ENCODE data around the gene NEK7. TPM values are rescaled to one million over a fixed set of nuclear protein-coding genes. Genes with fewer than 3 reads are reported as not detected.

NEK7 gene
- total RNA-seq, 2 experiments from 2014 or later, result 49.1 to 49.3 TPM

- Mint-ChIP-seq H3K4me3 (no peak overlapping the region), H3K36me3 (ENCODE audit: low read depth) (peaks cover 7% of the 10 kb centered on the region), H3K27ac (no peak overlapping the region), H3K9me3 (no peaks in the 10 kb centered on the region), H3K4me1 (no peaks in the 10 kb centered on the region), H3K27me3 (no peaks in the 10 kb centered on the region)
- no peak for DNase-seq
- ChIA-PET CTCF (no interaction called here), POLR2A (no interaction called here)
Measured at GRCh38 chr1:198273748-198274295, 117.0 kb downstream of the NEK7 start.

- POLR2A ChIA-PET, result no interaction called here
- Mint-ChIP-seq H3K36me3 (ENCODE audit: low read depth) (peaks cover 10% of the 10 kb centered on the region), H3K4me3 (no peak overlapping the region), H3K9me3 (no peaks in the 10 kb centered on the region), H3K27ac (no peak overlapping the region), H3K27me3 (no peaks in the 10 kb centered on the region), H3K4me1 (no peaks in the 10 kb centered on the region)
- CTCF ChIA-PET, result no interaction called here
- DNase-seq, result no peak
Measured at GRCh38 chr1:198275597-198275996, 118.8 kb downstream of the NEK7 start.

- Mint-ChIP-seq H3K27me3 (no peaks in the 10 kb centered on the region), H3K27ac (no peak overlapping the region), H3K4me3 (no peak overlapping the region), H3K4me1 (no peaks in the 10 kb centered on the region), H3K36me3 (ENCODE audit: low read depth) (peaks cover 5% of the 10 kb centered on the region), H3K9me3 (no peaks in the 10 kb centered on the region)
- POLR2A ChIA-PET, result no interaction called here
- CTCF ChIA-PET, result no interaction called here
- no peak for DNase-seq
Measured at GRCh38 chr1:198276241-198276640, 119.4 kb downstream of the NEK7 start.

- no peak for DNase-seq
- POLR2A ChIA-PET, result no interaction called here
- peaks cover 14% of the 10 kb centered on the region for H3K36me3 Mint-ChIP-seq (ENCODE audit: low read depth)
- peaks cover 12% of the 10 kb centered on the region for H3K4me1 Mint-ChIP-seq
- H3K27ac Mint-ChIP-seq, result no peak overlapping the region
- H3K4me3 Mint-ChIP-seq, result no peak overlapping the region
- H3K9me3 Mint-ChIP-seq, result no peaks in the 10 kb centered on the region
- CTCF ChIA-PET, result no interaction called here
- H3K27me3 Mint-ChIP-seq, result no peaks in the 10 kb centered on the region
Measured at GRCh38 chr1:198278943-198279342, 122.1 kb downstream of the NEK7 start.

- no peak for DNase-seq
- Mint-ChIP-seq H3K36me3 (ENCODE audit: low read depth) (peaks cover 15% of the 10 kb centered on the region), H3K4me3 (no peak overlapping the region), H3K9me3 (no peaks in the 10 kb centered on the region), H3K27me3 (no peaks in the 10 kb centered on the region), H3K27ac (no peak overlapping the region), H3K4me1 (peaks cover 13% of the 10 kb centered on the region)
- POLR2A ChIA-PET, result no interaction called here
- CTCF ChIA-PET, result no interaction called here
Measured at GRCh38 chr1:198280080-198280479, 123.3 kb downstream of the NEK7 start.

GRCh38 chr1:198281911-198282310 lies 125.1 kb downstream of the NEK7 start:
- ChIA-PET CTCF (no interaction called here), POLR2A (no interaction called here)
- Mint-ChIP-seq H3K9me3 (no peaks in the 10 kb centered on the region), H3K27me3 (no peaks in the 10 kb centered on the region), H3K36me3 (ENCODE audit: low read depth) (peaks cover 15% of the 10 kb centered on the region), H3K4me1 (peaks cover 13% of the 10 kb centered on the region), H3K27ac (no peak overlapping the region), H3K4me3 (no peak overlapping the region)
- no peak for DNase-seq

- peaks cover 13% of the 10 kb centered on the region for H3K4me1 Mint-ChIP-seq
- no peak for DNase-seq
- no peaks in the 10 kb centered on the region for H3K9me3 Mint-ChIP-seq
- H3K27me3 Mint-ChIP-seq, result no peaks in the 10 kb centered on the region
- ChIA-PET POLR2A (no interaction called here), CTCF (interaction anchor here (0.6 kb wide), 1 partner anchor 287 kb away, joined by 3 read pairs; no protein-coding TSS in a partner anchor)
- no peak overlapping the region for H3K27ac Mint-ChIP-seq
- H3K36me3 Mint-ChIP-seq (ENCODE audit: low read depth), result peaks cover 15% of the 10 kb centered on the region
- no peak overlapping the region for H3K4me3 Mint-ChIP-seq
Measured at GRCh38 chr1:198283222-198283621, 126.4 kb downstream of the NEK7 start.

GRCh38 chr1:198287916-198288315 lies 131.1 kb downstream of the NEK7 start:
- POLR2A ChIA-PET, result no interaction called here
- H3K27me3 Mint-ChIP-seq, result no peaks in the 10 kb centered on the region
- H3K9me3 Mint-ChIP-seq, result no peaks in the 10 kb centered on the region
- H3K4me1 Mint-ChIP-seq, result peaks cover 7% of the 10 kb centered on the region
- H3K27ac Mint-ChIP-seq, result no peak overlapping the region
- H3K36me3 Mint-ChIP-seq (ENCODE audit: low read depth), result peaks cover 3% of the 10 kb centered on the region
- DNase-seq, result no peak
- no peak overlapping the region for H3K4me3 Mint-ChIP-seq
- CTCF ChIA-PET, result no interaction called here

- no peak overlapping the region for H3K27ac Mint-ChIP-seq
- no peak overlapping the region for H3K4me3 Mint-ChIP-seq
- CTCF ChIA-PET, result no interaction called here
- peaks cover 2% of the 10 kb centered on the region for H3K4me1 Mint-ChIP-seq
- DNase-seq, result no peak
- no peaks in the 10 kb centered on the region for H3K9me3 Mint-ChIP-seq
- H3K27me3 Mint-ChIP-seq, result no peaks in the 10 kb centered on the region
- peaks cover 2% of the 10 kb centered on the region for H3K36me3 Mint-ChIP-seq (ENCODE audit: low read depth)
- POLR2A ChIA-PET, result no interaction called here
Measured at GRCh38 chr1:198290089-198290683, 133.4 kb downstream of the NEK7 start.

- ChIA-PET POLR2A (no interaction called here), CTCF (no interaction called here)
- Mint-ChIP-seq H3K27me3 (no peaks in the 10 kb centered on the region), H3K9me3 (no peaks in the 10 kb centered on the region), H3K4me3 (no peak overlapping the region), H3K4me1 (peaks cover 5% of the 10 kb centered on the region), H3K36me3 (ENCODE audit: low read depth) (peaks cover 9% of the 10 kb centered on the region), H3K27ac (no peak overlapping the region)
- no peak for DNase-seq
Measured at GRCh38 chr1:198291036-198291435, 134.2 kb downstream of the NEK7 start.

- ChIA-PET POLR2A (no interaction called here), CTCF (no interaction called here)
- no peak overlapping the region for H3K4me3 Mint-ChIP-seq
- DNase-seq, result no peak
- no peaks in the 10 kb centered on the region for H3K27me3 Mint-ChIP-seq
- H3K27ac Mint-ChIP-seq, result no peak overlapping the region
- H3K36me3 Mint-ChIP-seq (ENCODE audit: low read depth), result peaks cover 9% of the 10 kb centered on the region
- H3K4me1 Mint-ChIP-seq, result peaks cover 5% of the 10 kb centered on the region
- no peaks in the 10 kb centered on the region for H3K9me3 Mint-ChIP-seq
Measured at GRCh38 chr1:198291924-198292323, 135.1 kb downstream of the NEK7 start.

GRCh38 chr1:198295225-198295624 lies 138.4 kb downstream of the NEK7 start:
- no peaks in the 10 kb centered on the region for H3K9me3 Mint-ChIP-seq
- ChIA-PET POLR2A (no interaction called here), CTCF (interaction anchor here (1.1 to 1.2 kb wide), 2 partner anchors 11 kb away, joined by 3 read pairs; no protein-coding TSS in a partner anchor)
- DNase-seq, result no peak
- H3K4me3 Mint-ChIP-seq, result no peak overlapping the region
- H3K27ac Mint-ChIP-seq, result no peak overlapping the region
- no peaks in the 10 kb centered on the region for H3K27me3 Mint-ChIP-seq
- H3K4me1 Mint-ChIP-seq, result peaks cover 5% of the 10 kb centered on the region
- peaks cover 27% of the 10 kb centered on the region for H3K36me3 Mint-ChIP-seq (ENCODE audit: low read depth)

- no peaks in the 10 kb centered on the region for H3K27me3 Mint-ChIP-seq
- no peak overlapping the region for H3K27ac Mint-ChIP-seq
- H3K36me3 Mint-ChIP-seq (ENCODE audit: low read depth), result peaks cover 31% of the 10 kb centered on the region
- H3K4me3 Mint-ChIP-seq, result no peak overlapping the region
- ChIA-PET POLR2A (no interaction called here), CTCF (interaction anchor here (1.1 to 1.2 kb wide), 2 partner anchors 10 to 12 kb away, joined by 3 read pairs; no protein-coding TSS in a partner anchor)
- no peak for DNase-seq
- H3K4me1 Mint-ChIP-seq, result peaks cover 5% of the 10 kb centered on the region
- no peaks in the 10 kb centered on the region for H3K9me3 Mint-ChIP-seq
Measured at GRCh38 chr1:198295971-198296370, 139.2 kb downstream of the NEK7 start.

GRCh38 chr1:198297281-198297680 lies 140.5 kb downstream of the NEK7 start:
- Mint-ChIP-seq H3K27ac (no peak overlapping the region), H3K4me3 (no peak overlapping the region), H3K36me3 (ENCODE audit: low read depth) (peaks cover 33% of the 10 kb centered on the region), H3K9me3 (no peaks in the 10 kb centered on the region), H3K27me3 (no peaks in the 10 kb centered on the region), H3K4me1 (peaks cover 5% of the 10 kb centered on the region)
- ChIA-PET CTCF (no interaction called here), POLR2A (no interaction called here)
- no peak for DNase-seq
